Measurements from ENCODE around the gene AASS.

The AASS gene

DNA sequence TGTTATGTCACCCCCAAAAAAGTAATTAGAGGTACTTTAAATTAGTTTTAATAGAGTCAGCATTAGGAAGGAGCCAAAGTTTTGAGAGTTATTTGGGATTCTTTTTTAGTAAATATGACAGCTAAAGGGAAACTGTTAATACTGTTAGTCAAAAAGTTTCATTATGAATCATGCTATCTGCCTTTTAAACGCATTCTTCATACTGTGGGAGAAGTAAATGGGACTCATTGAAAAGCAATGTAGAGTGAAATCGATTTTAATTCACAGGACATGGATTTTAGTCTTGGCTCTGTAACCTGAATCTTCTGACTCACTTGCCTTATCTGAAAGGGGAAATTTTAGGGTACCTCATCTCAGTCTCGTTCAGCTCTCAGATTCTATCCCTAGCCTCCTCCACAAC, 105.1 kb downstream of the AASS start:
- DNase-seq (ENCODE audit: low spot score): no peak

DNA sequence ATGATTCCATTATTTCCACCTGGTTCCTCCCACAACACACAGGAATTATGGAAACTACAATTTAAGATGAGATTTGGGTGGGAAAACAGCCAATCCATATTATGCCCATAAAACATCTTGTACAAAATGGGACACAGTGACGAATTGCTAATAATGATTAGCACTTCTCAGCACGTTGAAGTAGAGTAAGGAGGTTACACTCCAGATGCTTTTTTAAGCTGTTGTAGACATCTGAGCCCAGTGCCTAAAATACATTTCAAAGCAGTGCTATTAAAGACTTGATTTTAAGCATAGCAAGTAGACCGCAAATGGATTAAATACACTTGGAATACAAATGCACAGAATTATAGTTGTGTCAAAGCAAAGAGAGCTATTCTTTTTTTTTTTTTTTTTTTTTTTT, 105.9 kb downstream of the AASS start:
- no peak for DNase-seq (ENCODE audit: low spot score)

- DNase-seq (ENCODE audit: low spot score): no peak
Measured at GRCh38 chr7:122035876-122036275, 108.2 kb downstream of the AASS start.

DNA sequence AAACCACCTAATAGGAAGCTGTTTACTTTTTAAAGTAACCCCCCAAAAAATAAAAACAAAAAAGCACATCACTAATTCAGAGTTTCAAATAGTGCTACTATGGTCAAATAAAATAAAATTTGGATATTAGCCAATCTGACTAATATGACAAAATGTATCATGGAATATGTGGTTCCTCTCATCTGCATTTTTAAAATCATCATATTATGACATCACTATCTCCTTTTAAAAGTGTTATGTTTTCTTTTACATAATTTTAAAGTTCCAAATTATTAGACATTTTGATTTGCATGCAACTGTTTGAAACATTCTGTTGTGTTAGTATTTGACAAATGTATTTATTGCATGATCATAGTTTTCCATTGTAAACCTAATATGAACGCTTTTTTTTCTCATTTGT, 110.4 kb downstream of the AASS start:
- no peak for DNase-seq (ENCODE audit: low spot score)

DNA sequence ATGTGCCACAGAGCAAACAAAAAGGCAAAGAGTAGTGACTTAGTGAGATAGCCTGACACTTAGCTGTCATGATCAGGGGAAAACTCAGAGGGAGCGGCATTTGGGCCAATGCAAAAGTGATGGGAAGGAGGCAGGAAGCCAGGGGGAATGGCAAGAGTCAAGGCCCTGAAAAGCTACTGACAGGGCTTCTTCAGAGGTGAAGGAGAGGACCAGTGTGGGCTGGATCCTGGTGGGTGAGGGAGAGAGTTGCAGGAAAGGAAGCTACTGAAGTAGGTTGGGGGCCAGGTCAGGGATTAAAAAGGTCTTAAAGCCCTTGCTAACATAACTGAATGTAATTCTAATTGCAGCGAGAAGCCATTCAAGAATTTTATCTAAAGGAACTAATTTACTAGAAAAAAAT, 117.0 kb downstream of the AASS start:
- no peak for DNase-seq (ENCODE audit: low spot score)
